SK-N-SH (cell line): ENCODE results near the gene PEX1. TPM values are rescaled to one million over a fixed set of nuclear protein-coding genes. Genes with fewer than 3 reads are reported as not detected.

ENCODE experiments used
- CTCF ChIA-PET: fragments of 300-600, 350-600 bp; formaldehyde crosslinking; extraction: SDS; loops from one replicate; lab custom pipeline; 2021; lab: Yijun Ruan, JAX
- POLR2A ChIA-PET: fragments of 350-600 bp; sonication (Branson Sonifier 250); formaldehyde crosslinking; extraction: SDS; loops from one replicate; lab custom pipeline; 2020; ENCODE audit warnings: antibody characterized with exemption, inconsistent platforms; lab: Yijun Ruan, JAX
- DNase-seq: peaks from one replicate; pipeline ENCODE4 v3.0.0; 2012
- H2AFZ ChIP-seq: fragments of 200-600 bp; sonication (generic); 2 replicates; pipeline ENCODE4 v1.8.1; 2016; ENCODE audit warnings: antibody characterized with exemption, mild to moderate bottlenecking, low read depth
- H3F3A ChIP-seq: fragments of 200-600 bp; sonication (generic); replicated peaks from 2 replicates; pipeline ENCODE3; 2016; ENCODE audit warnings: antibody characterized with exemption, mild to moderate bottlenecking; ENCODE audit not compliant: insufficient read depth
- H3K27ac ChIP-seq, 2 experiments: fragments of 200-500 bp in 1 of 2; fragments of 200-600 bp in 1 of 2; sonication (Bioruptor generic) in 1 of 2; sonication (generic), shearing (Covaris generic) in 1 of 2; 2 replicates each; pipeline versions ENCODE4 v1.5.1 to v1.6.1; 2014 to 2016; ENCODE audit warnings: low read depth in 2 of 2, inconsistent platforms in 1 of 2, low read length in 1 of 2, mild to moderate bottlenecking in 1 of 2, mixed read lengths in 1 of 2
- H3K27me3 ChIP-seq: fragments of 200-600 bp; sonication (generic), shearing (Covaris generic); 2 replicates; pipeline ENCODE4 v1.6.1; 2016; ENCODE audit warnings: mixed run types; ENCODE audit not compliant: insufficient read depth
- H3K36me3 ChIP-seq, 2 experiments: fragments of 200-500 bp in 1 of 2; fragments of 200-600 bp in 1 of 2; sonication (Bioruptor generic) in 1 of 2; sonication (generic) in 1 of 2; replicated peaks in 1 of 2; 2 replicates each; pipeline versions ENCODE3 to v1.5.1; 2014 to 2016; ENCODE audit warnings: low read length in 1 of 2, mild to moderate bottlenecking in 1 of 2; ENCODE audit not compliant: insufficient read depth in 2 of 2, control insufficient read depth in 1 of 2
- H3K4me1 ChIP-seq, 2 experiments: fragments of 200-500 bp in 1 of 2; fragments of 200-600 bp in 1 of 2; sonication (Bioruptor generic) in 1 of 2; sonication (generic), shearing (Covaris generic) in 1 of 2; 2 replicates each; pipeline versions ENCODE4 v1.5.1 to v1.6.1; 2014 to 2016; ENCODE audit warnings: low read depth in 1 of 2, low read length in 1 of 2, mixed run types in 1 of 2; ENCODE audit not compliant: insufficient read depth in 2 of 2, control insufficient read depth in 1 of 2
- H3K4me2 ChIP-seq: fragments of 200-600 bp; sonication (generic), shearing (Covaris generic); 2 replicates; pipeline ENCODE4 v1.6.1; 2017; ENCODE audit warnings: mixed run types
- H3K4me3 ChIP-seq, 2 experiments: fragments of 200-500 bp in 1 of 2; fragments of 200-600 bp in 1 of 2; sonication (Bioruptor generic) in 1 of 2; sonication (generic), shearing (Covaris generic) in 1 of 2; 2 replicates each; pipeline versions ENCODE4 v1.5.1 to v1.8.1; 2014 to 2016; ENCODE audit warnings: low read depth in 2 of 2, inconsistent platforms in 1 of 2, low read length in 1 of 2, mild to moderate bottlenecking in 1 of 2, mixed read lengths in 1 of 2, moderate library complexity in 1 of 2
- H3K79me2 ChIP-seq: fragments of 200-600 bp; sonication (generic); 2 replicates; pipeline ENCODE4 v1.8.1; 2017; ENCODE audit warnings: mild to moderate bottlenecking; ENCODE audit not compliant: insufficient read depth
- H3K9ac ChIP-seq: fragments of 200-600 bp; sonication (generic); 2 replicates; pipeline ENCODE4 v1.6.1; 2017; ENCODE audit warnings: mixed run types
- H3K9me2 ChIP-seq: fragments of 200-600 bp; sonication (generic); 2 replicates; pipeline ENCODE4 v1.6.1; 2017; ENCODE audit warnings: mixed run types
- H3K9me3 ChIP-seq: fragments of 200-600 bp; sonication (generic); 2 replicates; pipeline ENCODE4 v1.6.1; 2017; ENCODE audit warnings: mixed run types, mild to moderate bottlenecking, moderate library complexity
- H4K20me1 ChIP-seq: fragments of 200-600 bp; sonication (generic); 2 replicates; pipeline ENCODE4 v1.6.1; 2017; ENCODE audit warnings: mild to moderate bottlenecking, mixed run types; ENCODE audit not compliant: insufficient read depth
- ELF1 ChIP-seq: IDR thresholded peaks from 2 replicates; pipeline ENCODE4 v1.4.0; 2012
- EZH2phosphoT487 ChIP-seq: fragments of 200-600 bp; sonication (generic); IDR thresholded peaks from 2 replicates; pipeline ENCODE4 v1.6.1; 2017; ENCODE audit warnings: low read depth, mixed run types, mild to moderate bottlenecking, antibody characterized with exemption, moderate library complexity, borderline replicate concordance
- FOSL2 ChIP-seq: IDR thresholded peaks from 2 replicates; pipeline ENCODE4 v1.4.0; 2012; ENCODE audit warnings: low read depth, mild to moderate bottlenecking, moderate library complexity, borderline replicate concordance
- GABPA ChIP-seq: IDR thresholded peaks from 2 replicates; pipeline ENCODE4 v1.4.0; 2012; ENCODE audit warnings: low read depth, mild to moderate bottlenecking
- MAX ChIP-seq: IDR thresholded peaks from 2 replicates; pipeline ENCODE4 v1.4.0; 2012; ENCODE audit warnings: low read depth
- MXI1 ChIP-seq: IDR thresholded peaks from 2 replicates; pipeline ENCODE4 v1.6.1; 2012; ENCODE audit warnings: mild to moderate bottlenecking, low read depth, low read length, improper control_type of control experiment
- NFIC ChIP-seq: IDR thresholded peaks from 2 replicates; pipeline ENCODE4 v1.4.0; 2012; ENCODE audit warnings: borderline replicate concordance
- NRF1 ChIP-seq: IDR thresholded peaks from 2 replicates; pipeline ENCODE4 v1.6.1; 2012; ENCODE audit warnings: low read depth, mild to moderate bottlenecking, low read length
- PBX3 ChIP-seq: IDR thresholded peaks from 2 replicates; pipeline ENCODE4; 2012
- RFX5 ChIP-seq: IDR thresholded peaks from 2 replicates; pipeline ENCODE4 v1.6.1; 2012; ENCODE audit warnings: mild to moderate bottlenecking, improper control_type of control experiment, low read length
- RXRA ChIP-seq: IDR thresholded peaks from 2 replicates; pipeline ENCODE4 v1.4.0; 2012; ENCODE audit warnings: low read depth, mild to moderate bottlenecking, borderline replicate concordance
- SIN3A ChIP-seq: IDR thresholded peaks from 2 replicates; pipeline ENCODE4 v1.6.1; 2012; ENCODE audit warnings: low read depth, mild to moderate bottlenecking, low read length, moderate library complexity, borderline replicate concordance
- SMC3 ChIP-seq: IDR thresholded peaks from 2 replicates; pipeline ENCODE4 v1.6.1; 2012; ENCODE audit warnings: low read depth, low read length, improper control_type of control experiment
- TEAD4 ChIP-seq: IDR thresholded peaks from 2 replicates; pipeline ENCODE4 v1.4.0; 2012; ENCODE audit warnings: mild to moderate bottlenecking, borderline replicate concordance; ENCODE audit not compliant: insufficient read depth
- USF1 ChIP-seq: IDR thresholded peaks from 2 replicates; pipeline ENCODE4 v1.4.0; 2012; ENCODE audit warnings: low read depth, borderline replicate concordance
- YY1 ChIP-seq: IDR thresholded peaks from 2 replicates; pipeline ENCODE4 v1.4.0; 2012; ENCODE audit warnings: low read depth, mild to moderate bottlenecking
- WGBS: methylation state at CpG from one replicate; pipeline ENCODE4 v1.1.6; 2017; ENCODE audit warnings: low lambda C conversion rate; 5-methylcytosine and 5-hydroxymethylcytosine counted together
- polyA plus RNA-seq, 3 experiments: library from polyadenylated mRNA; depleted of rRNA; stranded (reverse); fragments of >200 nt; gene quantifications; 2 replicates each; pipeline ENCODE4 v1.2.3, GENCODE V29; 2012
- TF ChIP-seq, protein P1 (sequence below): IDR thresholded peaks from 2 replicates; pipeline ENCODE4 v1.6.1; 2012; ENCODE audit warnings: mild to moderate bottlenecking, low read depth, low read length, moderate library complexity
- TF ChIP-seq, protein P2 (sequence below): IDR thresholded peaks from 2 replicates; pipeline ENCODE4 v1.4.0; 2012; ENCODE audit warnings: low read depth, borderline replicate concordance

The PEX1 gene
- polyA plus RNA-seq, 1 of the 3 experiments (the other 2 are of a cell fraction) = 16.0 TPM

DNA sequence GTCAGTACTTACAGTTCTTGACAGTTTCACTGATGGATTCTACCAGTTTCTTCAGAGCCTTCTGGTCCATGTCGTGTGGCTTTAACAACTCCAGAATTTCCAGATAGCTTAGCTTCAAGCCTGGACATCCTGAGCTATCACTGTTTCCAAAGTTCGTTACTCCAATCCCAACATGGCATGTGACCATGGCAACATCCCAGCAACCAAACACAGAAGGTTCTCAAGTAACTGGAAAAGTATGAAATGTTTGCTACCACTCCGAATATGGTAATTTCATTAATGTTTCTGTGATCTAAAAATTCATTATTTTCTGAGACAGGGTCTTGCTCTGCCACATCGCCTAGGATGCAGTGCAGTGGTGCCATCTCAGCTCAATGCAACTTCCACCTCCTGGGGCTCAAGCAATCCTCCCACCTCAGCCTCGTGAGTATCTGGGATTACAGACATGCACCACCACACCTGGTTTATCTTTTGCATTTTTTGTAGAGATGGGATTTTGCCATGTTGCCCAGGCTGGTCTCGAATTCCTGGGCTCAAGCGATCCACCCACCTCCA, 29.6 kb upstream of the PEX1 start:
- POLR2A ChIA-PET = no interaction called here
- CTCF ChIA-PET = interaction anchor here (0.6 to 1.2 kb wide), 2 partner anchors 9 to 18 kb away, joined by 4 to 5 read pairs; no protein-coding TSS in a partner anchor
- Histone ChIP-seq H3K27ac (no peak overlapping the region), H3K9me2 (no peaks in the 10 kb centered on the region), H3K9ac (no peak overlapping the region), H2AFZ (no peak overlapping the region), H4K20me1 (no peaks in the 10 kb centered on the region), H3K4me2 (no peak overlapping the region), H3K4me3 (no peak overlapping the region), H3K79me2 (no peaks in the 10 kb centered on the region), H3K36me3 (peaks cover 18 to 22% of the 10 kb centered on the region in 2 experiments), H3K4me1 (no peaks in the 10 kb centered on the region), H3K9me3 (no peaks in the 10 kb centered on the region), H3F3A (peaks cover 14% of the 10 kb centered on the region), H3K27me3 (no peaks in the 10 kb centered on the region)
- TF ChIP-seq NFIC (no peak), MXI1 (no peak), EZH2phosphoT487 (no peak), TEAD4 (no peak), YY1 (no peak), ELF1 (no peak), NRF1 (no peak), FOSL2 (no peak), GABPA (no peak), RFX5 (no peak), MAX (no peak), SIN3A (no peak), PBX3 (no peak), RXRA (no peak), USF1 (no peak), SMC3 (no peak)
- TF ChIP-seq, protein P1, sequence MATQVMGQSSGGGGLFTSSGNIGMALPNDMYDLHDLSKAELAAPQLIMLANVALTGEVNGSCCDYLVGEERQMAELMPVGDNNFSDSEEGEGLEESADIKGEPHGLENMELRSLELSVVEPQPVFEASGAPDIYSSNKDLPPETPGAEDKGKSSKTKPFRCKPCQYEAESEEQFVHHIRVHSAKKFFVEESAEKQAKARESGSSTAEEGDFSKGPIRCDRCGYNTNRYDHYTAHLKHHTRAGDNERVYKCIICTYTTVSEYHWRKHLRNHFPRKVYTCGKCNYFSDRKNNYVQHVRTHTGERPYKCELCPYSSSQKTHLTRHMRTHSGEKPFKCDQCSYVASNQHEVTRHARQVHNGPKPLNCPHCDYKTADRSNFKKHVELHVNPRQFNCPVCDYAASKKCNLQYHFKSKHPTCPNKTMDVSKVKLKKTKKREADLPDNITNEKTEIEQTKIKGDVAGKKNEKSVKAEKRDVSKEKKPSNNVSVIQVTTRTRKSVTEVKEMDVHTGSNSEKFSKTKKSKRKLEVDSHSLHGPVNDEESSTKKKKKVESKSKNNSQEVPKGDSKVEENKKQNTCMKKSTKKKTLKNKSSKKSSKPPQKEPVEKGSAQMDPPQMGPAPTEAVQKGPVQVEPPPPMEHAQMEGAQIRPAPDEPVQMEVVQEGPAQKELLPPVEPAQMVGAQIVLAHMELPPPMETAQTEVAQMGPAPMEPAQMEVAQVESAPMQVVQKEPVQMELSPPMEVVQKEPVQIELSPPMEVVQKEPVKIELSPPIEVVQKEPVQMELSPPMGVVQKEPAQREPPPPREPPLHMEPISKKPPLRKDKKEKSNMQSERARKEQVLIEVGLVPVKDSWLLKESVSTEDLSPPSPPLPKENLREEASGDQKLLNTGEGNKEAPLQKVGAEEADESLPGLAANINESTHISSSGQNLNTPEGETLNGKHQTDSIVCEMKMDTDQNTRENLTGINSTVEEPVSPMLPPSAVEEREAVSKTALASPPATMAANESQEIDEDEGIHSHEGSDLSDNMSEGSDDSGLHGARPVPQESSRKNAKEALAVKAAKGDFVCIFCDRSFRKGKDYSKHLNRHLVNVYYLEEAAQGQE = no peak
- TF ChIP-seq, protein P2, sequence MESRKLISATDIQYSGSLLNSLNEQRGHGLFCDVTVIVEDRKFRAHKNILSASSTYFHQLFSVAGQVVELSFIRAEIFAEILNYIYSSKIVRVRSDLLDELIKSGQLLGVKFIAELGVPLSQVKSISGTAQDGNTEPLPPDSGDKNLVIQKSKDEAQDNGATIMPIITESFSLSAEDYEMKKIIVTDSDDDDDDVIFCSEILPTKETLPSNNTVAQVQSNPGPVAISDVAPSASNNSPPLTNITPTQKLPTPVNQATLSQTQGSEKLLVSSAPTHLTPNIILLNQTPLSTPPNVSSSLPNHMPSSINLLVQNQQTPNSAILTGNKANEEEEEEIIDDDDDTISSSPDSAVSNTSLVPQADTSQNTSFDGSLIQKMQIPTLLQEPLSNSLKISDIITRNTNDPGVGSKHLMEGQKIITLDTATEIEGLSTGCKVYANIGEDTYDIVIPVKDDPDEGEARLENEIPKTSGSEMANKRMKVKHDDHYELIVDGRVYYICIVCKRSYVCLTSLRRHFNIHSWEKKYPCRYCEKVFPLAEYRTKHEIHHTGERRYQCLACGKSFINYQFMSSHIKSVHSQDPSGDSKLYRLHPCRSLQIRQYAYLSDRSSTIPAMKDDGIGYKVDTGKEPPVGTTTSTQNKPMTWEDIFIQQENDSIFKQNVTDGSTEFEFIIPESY = no peak
- WGBS = 89% methylated on average over 7 of the region's 7 CpGs
- DNase-seq = no peak
